Colonic mucosa (tissue), 4 donors: ENCODE results near the gene ODF2L. TPM values are rescaled to one million over a fixed set of nuclear protein-coding genes. Genes with fewer than 3 reads are reported as not detected.

ENCODE experiments used
- DNase-seq: peaks from one replicate; pipeline ENCODE4 v3.0.0-alpha.2; 2020
- H3K27ac ChIP-seq: fragments of 200-600 bp; one replicate; pipeline ENCODE4 v1.8.0; 2021
- H3K27me3 ChIP-seq: fragments of 200-600 bp; one replicate; pipeline ENCODE4 v1.8.0; 2021
- H3K36me3 ChIP-seq: fragments of 200-600 bp; one replicate; pipeline ENCODE4 v1.8.0; 2021
- H3K4me1 ChIP-seq: fragments of 200-600 bp; one replicate; pipeline ENCODE4 v1.8.0; 2021; ENCODE audit warnings: mild to moderate bottlenecking
- H3K4me3 ChIP-seq: fragments of 200-600 bp; one replicate; pipeline ENCODE4 v1.8.0; 2021
- H3K9ac ChIP-seq, 2 donors: one replicate each; pipeline ENCODE4 v1.7.0; 2013; ENCODE audit warnings: control low read depth in 2 of 2, low read depth in 2 of 2, low read length in 2 of 2
- H3K9me3 ChIP-seq: fragments of 200-600 bp; one replicate; pipeline ENCODE4 v1.8.0; 2021
- intact Hi-C: fragments of 100-400 bp; cut with DNase I; formaldehyde crosslinking; loops from one replicate; pipeline ENCODE4 v1.14.1; 2022
- total RNA-seq, 2 donors: library from RNA; stranded (reverse); fragmentation: NEBNext Ultra II Directional in 1 of 2; extraction: Animal tissue kit (Norgen Biotek cat#: 25700) in 1 of 2; gene quantifications; one replicate each; pipeline ENCODE4 v1.2.1, GENCODE V29; 2021
- TF ChIP-seq, protein P1 (sequence below): fragments of 200-600 bp; IDR thresholded peaks from one replicate; pipeline ENCODE4 v1.8.0; 2022; ENCODE audit warnings: antibody characterized with exemption, mild to moderate bottlenecking
- donor health status: healthy.
- donor health status: DM: no; HTN: no; CAD: no.
- donor health status: DM: no; HTN: no; CAD: no.

The ODF2L gene
- total RNA-seq, 2 donors from 2014 or later = 21.9 to 35.9 TPM

GRCh38 chr1:86388777-86389176 is 7.3 kb downstream of the ODF2L start:
- Histone ChIP-seq H3K4me3 (no peak overlapping the region), H3K27me3 (no peaks in the 10 kb centered on the region), H3K9ac (no peak overlapping the region), H3K27ac (peak overlapping the region; percentile 38), H3K9me3 (no peaks in the 10 kb centered on the region), H3K36me3 (no peaks in the 10 kb centered on the region), H3K4me1 (no peaks in the 10 kb centered on the region)
- intact Hi-C loops = no loop called here
- no peak for DNase-seq
- TF ChIP-seq, protein P1, sequence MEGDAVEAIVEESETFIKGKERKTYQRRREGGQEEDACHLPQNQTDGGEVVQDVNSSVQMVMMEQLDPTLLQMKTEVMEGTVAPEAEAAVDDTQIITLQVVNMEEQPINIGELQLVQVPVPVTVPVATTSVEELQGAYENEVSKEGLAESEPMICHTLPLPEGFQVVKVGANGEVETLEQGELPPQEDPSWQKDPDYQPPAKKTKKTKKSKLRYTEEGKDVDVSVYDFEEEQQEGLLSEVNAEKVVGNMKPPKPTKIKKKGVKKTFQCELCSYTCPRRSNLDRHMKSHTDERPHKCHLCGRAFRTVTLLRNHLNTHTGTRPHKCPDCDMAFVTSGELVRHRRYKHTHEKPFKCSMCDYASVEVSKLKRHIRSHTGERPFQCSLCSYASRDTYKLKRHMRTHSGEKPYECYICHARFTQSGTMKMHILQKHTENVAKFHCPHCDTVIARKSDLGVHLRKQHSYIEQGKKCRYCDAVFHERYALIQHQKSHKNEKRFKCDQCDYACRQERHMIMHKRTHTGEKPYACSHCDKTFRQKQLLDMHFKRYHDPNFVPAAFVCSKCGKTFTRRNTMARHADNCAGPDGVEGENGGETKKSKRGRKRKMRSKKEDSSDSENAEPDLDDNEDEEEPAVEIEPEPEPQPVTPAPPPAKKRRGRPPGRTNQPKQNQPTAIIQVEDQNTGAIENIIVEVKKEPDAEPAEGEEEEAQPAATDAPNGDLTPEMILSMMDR = no peak

GRCh38 chr1:86387916-86388627 is 8.1 kb downstream of the ODF2L start:
- no peaks in the 10 kb centered on the region for H3K36me3 ChIP-seq
- DNase-seq = no peak
- no peaks in the 10 kb centered on the region for H3K27me3 ChIP-seq
- no peaks in the 10 kb centered on the region for H3K9me3 ChIP-seq
- intact Hi-C loops = no loop called here
- H3K27ac ChIP-seq = no peak overlapping the region
- H3K4me1 ChIP-seq = no peaks in the 10 kb centered on the region
- no peak overlapping the region for H3K4me3 ChIP-seq
- TF ChIP-seq, protein P1 = no peak
- no peak overlapping the region for H3K9ac ChIP-seq

- H3K27me3 ChIP-seq = no peaks in the 10 kb centered on the region
- H3K36me3 ChIP-seq = no peaks in the 10 kb centered on the region
- no peak overlapping the region for H3K9ac ChIP-seq
- no peak overlapping the region for H3K27ac ChIP-seq
- no peak overlapping the region for H3K4me3 ChIP-seq
- DNase-seq = no peak
- TF ChIP-seq, protein P1 = no peak
- no peaks in the 10 kb centered on the region for H3K4me1 ChIP-seq
- intact Hi-C loops = loop anchor here (5.0 kb wide), 1 partner anchor 119 kb away; no protein-coding TSS in a partner anchor
- no peaks in the 10 kb centered on the region for H3K9me3 ChIP-seq
Observed at GRCh38 chr1:86382878-86383277, 13.2 kb downstream of the ODF2L start.

GRCh38 chr1:86381223-86381622 is 14.9 kb downstream of the ODF2L start:
- intact Hi-C loops = loop anchor here (5.0 kb wide), 1 partner anchor 121 kb away; no protein-coding TSS in a partner anchor
- Histone ChIP-seq H3K4me1 (no peaks in the 10 kb centered on the region), H3K9ac (peak overlapping the region in 1 of 2 donors; percentile 19), H3K9me3 (no peaks in the 10 kb centered on the region), H3K36me3 (no peaks in the 10 kb centered on the region), H3K4me3 (no peak overlapping the region), H3K27me3 (no peaks in the 10 kb centered on the region), H3K27ac (no peak overlapping the region)
- TF ChIP-seq, protein P1 = no peak
- DNase-seq = no peak

DNA sequence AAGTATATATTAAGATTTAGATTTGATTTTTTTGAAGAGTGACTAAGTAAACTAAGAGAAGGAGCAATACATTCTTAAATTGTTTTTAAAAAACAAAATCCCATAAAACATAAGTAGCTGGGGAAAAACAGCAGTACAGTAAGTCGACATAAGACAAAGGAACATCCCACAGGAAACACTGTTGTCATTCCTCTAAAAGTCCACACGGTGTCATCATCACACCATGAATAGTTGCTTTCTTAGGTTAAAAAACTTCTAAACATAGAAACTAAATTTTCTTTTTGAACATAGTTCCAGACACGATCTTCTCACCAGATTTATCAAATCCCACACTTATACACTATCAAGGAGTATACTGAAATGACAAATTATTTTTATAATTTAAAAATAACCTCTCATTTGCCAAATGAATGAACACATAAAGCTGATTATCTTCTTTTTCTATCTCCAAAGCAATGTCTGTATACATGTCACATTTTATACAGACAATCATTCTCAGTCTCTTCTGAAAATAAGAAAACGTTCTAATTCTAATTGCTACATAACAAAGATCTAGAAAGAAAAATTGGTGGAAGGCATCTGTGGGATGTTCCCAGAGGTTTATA is 15.8 kb downstream of the ODF2L start:
- H3K9ac ChIP-seq = no peak overlapping the region
- H3K27ac ChIP-seq = no peak overlapping the region

More for the DNA sequence above, 15.8 kb downstream of the ODF2L start:
- H3K4me1 ChIP-seq = no peaks in the 10 kb centered on the region
- intact Hi-C loops = loop anchor here (5.0 kb wide), 1 partner anchor 122 kb away; no protein-coding TSS in a partner anchor
- TF ChIP-seq, protein P1 = peak; percentile 79
- H3K4me3 ChIP-seq = no peak overlapping the region
- DNase-seq = no peak
- no peaks in the 10 kb centered on the region for H3K9me3 ChIP-seq
- H3K27me3 ChIP-seq = no peaks in the 10 kb centered on the region
- H3K36me3 ChIP-seq = no peaks in the 10 kb centered on the region
